GM18861 (cell line): ENCODE measurements around the gene SLC7A8.

ENCODE experiments used
- ATAC-seq: cut with Tn5 transposase; IDR thresholded peaks from one replicate; pipeline ENCODE4 v1.9.1; 2021; ENCODE audit not compliant: unreplicated experiment

Gene SLC7A8

DNA sequence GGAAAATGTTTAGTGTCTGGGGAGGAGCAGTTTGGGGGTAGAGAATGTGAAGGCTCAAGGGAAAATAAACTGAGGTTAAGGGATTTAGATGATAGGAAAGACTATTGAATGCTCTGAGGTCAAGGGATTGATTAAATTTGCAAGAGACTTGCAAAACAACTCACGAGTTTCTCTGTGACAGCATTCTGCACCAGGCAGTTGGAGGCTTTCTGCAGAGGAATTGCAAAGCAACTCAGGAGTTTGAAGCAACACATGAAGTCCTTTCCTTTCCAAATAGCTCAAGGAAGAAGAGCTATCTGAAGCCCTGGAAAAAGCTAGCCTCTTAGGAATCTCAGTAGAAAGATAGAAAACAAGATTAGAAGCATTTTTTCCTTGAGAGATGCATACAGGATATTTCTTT is 23.9 kb downstream of the SLC7A8 start:
- ATAC-seq, result no peak

DNA sequence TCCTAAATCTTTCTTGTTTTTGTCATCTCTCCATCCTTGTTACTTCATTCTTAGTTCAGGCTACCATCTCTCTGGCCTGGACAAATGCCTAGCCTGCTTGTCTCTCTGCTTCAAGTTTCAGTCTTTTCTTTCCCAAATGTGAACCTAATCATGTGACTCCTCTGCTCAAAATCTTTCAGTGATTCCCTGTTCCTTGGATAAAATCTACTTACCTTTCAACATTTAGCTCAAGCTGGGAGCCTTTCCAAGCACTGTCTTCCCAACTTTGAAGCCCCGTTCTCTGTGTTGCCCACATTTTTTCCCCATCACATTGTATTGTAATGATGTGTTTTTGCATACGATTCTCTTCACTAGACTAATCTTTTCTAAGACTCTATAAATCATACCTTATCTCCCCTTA is 24.7 kb downstream of the SLC7A8 start:
- ATAC-seq, result no peak

DNA sequence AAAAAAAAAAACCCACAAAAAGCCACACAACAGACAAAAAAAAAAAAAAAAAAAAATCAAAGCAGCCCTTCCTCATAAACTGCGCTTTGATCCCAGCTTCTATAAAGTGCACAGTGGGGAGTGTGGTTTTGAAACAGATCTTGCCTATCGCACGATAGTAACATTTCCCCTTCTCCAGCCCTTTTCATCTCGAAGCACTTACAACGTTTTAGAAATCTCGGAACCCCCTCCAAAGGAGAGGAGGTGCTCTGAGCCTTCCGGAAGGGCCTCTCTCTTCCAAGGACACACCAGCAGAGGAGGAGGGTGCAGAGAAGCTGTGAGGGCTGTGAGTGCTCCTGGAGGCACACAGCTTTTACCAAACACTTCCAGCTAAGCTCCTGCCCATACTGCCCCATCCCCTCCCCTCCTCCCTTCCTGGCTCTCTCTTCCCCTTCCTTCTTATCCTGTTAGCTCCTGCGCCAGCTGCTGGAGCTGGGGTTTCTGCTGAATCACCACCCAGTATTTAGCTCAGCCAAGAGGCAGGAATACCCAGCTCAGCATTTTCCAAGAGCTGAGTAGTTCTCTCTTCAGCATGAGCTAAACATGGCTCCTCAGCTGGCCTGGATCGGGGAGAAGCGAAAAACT is 28.4 kb downstream of the SLC7A8 start:
- no peak for ATAC-seq

DNA sequence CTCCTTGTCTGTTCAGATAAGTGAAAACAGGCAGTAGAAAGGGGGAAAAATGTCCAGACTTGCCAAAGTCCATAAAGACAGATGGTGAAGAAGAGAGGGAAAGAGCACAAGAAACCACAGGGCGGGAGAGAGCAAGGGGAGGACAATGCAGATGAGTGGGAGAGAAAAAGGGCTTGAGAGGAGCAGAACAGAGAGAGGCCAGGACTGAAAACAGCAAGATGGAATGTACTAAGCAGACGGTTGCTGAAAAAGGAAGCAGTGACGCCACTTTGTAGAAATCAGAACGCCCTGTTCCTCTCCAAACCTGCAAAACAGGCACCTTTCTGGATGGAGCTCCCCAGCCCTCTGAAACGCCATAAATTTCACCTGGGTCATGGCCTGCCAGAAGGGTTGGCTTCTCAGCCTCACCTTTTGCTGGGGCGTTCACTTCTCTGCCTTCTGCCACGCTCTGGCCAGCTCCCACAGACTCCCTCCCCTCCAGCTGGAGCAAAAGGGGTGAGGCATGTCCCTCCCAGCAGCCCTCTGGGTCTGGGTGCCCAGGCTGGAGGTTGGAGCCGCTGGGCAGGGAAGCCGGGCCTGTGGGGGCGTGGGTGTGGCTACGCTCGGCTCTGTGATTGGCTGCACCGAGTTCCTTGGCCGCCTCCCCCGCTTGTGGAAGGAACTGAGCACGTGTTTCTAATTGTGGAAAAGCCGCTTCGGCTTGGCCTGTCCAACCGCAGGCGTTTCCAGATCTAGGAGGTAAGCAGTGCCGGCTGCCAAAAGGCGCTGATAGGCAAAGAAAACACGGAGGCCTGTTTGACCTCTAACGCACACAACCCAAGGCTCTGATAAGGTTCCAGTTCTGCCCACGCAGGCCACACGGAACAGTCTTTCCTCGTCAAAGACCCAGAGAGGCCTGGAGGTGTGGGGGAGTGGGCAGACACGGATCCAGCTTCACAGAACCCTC is 29.3 kb downstream of the SLC7A8 start:
- no peak for ATAC-seq

DNA sequence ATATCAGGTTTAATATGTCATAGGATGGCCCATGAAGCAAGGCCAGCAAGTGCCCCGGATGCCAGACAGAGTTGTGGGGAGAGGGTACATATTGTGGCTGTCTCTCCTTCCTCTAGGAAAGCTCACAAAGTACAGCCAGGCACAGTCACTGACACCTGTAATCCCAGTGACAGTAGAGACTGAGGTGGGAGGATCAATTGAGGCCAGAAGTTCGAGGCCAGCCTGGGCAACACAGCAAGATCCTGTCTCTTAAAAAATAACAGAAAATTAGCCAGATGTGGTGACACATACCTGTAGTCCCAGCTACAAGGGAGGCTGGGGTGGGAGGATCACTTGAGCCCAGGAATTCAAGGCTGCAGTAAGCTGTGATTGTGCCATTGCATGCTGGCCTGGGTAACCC is 32.1 kb downstream of the SLC7A8 start:
- ATAC-seq, result no peak

DNA sequence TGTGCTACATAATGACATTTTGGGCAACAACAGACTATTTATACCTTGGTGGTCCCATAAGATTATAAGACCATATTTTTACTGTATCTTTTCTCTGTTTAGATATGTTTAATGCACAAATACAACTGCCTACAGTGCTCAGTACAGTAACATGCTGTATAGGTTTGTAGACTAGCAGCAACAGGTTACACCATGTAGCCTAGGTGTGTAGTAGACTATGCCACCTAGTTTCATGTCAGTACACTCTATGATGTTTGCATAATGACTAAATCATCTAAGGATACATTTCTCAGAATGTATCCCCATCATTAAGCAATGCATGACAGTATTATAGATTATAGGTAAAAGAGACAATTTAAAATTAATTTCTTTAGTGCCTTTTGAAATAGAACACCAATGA is 33.7 kb downstream of the SLC7A8 start:
- ATAC-seq, result no peak

DNA sequence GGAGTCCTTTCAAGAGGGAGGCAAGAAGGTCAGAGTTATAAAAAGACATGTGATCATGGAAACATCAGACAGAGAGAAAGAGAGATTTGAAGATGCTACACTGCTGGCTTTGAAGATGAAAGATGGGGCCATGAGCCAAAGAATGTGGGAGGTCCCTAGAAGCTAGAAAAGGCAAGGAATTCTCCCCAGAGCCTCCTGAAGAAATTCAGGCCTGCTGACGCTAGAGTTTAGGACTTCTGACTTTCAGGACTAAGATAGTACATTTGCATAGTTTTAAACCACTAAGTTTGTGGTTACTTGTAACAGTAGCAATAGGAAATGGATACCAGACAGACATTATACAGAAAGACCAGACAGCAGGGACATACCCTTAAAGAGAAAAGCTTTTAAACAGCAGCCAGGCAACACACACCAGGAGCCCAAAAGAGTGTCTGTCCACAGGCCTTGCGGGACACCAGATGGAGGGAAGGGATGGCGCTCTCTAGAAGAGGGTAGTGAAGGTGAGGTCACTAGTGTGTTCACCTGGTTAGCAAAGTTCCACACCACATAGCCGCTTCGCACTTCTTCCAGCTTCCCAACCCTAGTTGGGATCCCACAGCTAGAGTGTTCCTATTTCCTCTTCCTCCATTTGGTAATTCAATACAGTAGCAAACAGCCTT is 34.7 kb downstream of the SLC7A8 start:
- no peak for ATAC-seq

DNA sequence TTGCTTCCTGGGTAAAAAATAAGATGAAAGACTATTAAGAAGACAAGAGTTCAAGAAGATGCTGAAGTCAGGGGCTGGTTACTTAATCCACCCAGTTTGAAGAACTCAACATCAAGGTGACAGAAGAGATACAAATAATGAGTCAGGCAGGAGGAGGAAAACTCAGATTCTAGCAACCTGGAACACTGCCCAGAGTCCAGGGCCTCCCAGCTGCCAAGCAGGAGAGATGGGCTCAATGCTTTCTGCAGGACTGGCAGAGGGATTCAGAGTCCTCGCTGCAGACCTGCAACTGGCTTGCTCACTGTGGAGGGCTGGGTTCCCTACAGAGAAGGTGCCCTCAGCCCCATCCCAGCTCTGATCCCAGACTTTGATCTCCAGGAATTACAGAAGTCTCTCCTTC is 35.8 kb downstream of the SLC7A8 start:
- no peak for ATAC-seq

DNA sequence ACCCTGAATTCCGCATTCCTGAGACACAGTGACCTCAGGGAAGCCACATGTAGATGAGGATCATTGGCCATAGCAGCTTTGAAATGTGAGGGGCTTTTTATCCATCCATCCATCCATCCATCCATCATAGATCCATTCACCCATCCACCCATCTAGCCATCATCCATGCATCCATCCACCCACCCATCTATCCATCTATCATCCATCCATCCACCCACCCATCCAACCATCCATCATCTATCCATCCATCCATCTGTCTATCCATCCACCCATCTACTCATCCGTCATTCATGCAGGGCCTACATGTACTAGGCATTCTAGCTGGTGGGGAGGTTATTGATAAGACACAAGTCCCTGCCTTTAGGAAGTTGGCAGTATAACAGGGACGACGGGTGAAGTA is 36.5 kb downstream of the SLC7A8 start:
- ATAC-seq, result no peak

DNA sequence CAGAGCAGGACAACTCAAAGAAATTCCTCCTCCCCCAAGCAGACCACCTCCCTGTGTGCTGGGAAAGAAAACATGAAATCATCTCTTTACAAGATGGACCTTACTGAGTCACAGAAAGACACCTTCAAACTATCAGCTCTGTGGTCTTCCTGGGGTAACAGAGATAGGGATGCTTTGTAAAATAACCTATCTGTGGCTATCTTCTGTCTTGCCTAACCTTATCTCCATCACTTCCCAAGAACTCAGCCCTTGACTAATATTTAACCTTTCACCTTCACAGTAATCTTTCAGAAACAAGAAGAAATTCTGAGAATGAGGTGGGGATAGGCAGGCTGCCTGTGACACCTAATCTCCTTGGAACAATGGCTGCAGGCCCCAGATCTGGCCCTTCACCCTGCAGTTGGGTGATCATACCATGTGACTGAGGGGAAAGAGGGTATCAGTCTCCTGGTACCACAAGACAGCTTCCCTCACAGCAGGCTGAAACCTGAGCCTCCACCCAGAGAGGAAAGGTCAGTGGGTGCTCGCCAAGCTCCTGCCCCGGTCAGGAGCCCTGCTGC is 37.0 kb downstream of the SLC7A8 start:
- no peak for ATAC-seq

DNA sequence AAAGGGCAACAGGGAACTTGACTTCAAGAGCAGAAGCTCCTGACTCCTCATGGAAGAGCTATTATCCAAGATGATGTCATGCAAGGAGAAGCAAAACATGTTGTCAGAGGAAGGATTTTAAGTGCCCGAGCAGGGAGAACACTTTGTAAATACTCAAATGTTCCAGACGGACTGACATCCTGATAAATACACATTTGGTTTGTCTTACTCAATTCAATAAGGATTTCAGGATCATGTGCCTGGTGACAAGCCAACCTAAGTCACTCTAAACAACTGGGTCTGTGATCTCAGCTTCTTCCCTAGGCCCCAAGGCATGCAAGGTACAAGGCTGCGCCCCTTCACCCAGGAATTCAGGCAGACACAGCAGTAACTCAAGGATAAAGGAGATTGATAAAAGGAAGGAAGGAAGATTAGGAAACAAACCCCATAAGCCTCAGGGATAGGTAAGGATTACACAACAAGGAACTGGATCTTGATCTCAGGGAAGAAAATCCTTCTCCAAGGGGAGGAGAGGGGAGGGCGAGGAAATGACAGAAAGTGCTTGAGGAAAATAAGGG is 37.6 kb downstream of the SLC7A8 start:
- ATAC-seq, result no peak

DNA sequence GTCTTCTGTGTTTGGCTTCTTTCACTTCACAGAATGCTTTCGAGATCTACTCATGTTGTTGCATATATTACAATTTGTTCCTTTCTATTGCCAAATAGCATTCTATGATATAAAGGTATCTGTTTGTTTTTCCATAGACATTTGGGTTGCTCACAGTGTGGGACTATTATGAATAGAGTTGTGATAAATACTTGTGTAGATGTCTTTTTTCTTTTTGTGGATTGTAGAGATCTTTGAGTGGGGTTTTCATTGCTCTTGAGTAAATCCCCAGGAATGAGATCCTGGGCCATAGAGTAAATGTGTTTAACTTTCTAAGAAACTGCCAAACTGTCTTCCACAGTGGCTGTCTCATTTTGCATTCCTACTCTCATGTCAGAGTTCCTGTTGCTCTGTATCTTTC is 39.5 kb downstream of the SLC7A8 start:
- no peak for ATAC-seq

DNA sequence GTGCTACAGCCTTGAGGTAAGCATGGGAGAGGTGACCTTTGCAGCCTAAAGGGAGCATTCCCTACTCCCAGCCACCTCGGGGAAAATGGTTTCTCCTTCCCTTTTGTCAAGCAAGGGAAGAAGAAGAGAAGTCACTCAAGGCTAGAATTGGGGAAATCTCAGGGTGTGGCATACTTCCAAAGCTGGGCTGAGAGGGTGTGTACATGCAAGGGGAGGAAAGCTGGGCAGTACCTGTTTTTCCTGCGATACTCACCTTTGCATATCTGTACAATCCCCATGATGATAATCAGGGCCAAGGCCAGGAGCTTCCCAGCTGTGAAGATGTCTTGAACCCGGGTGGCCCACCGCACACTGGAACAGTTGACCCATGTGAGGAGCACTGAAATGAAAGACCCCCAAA is 40.6 kb downstream of the SLC7A8 start:
- ATAC-seq, result no peak

DNA sequence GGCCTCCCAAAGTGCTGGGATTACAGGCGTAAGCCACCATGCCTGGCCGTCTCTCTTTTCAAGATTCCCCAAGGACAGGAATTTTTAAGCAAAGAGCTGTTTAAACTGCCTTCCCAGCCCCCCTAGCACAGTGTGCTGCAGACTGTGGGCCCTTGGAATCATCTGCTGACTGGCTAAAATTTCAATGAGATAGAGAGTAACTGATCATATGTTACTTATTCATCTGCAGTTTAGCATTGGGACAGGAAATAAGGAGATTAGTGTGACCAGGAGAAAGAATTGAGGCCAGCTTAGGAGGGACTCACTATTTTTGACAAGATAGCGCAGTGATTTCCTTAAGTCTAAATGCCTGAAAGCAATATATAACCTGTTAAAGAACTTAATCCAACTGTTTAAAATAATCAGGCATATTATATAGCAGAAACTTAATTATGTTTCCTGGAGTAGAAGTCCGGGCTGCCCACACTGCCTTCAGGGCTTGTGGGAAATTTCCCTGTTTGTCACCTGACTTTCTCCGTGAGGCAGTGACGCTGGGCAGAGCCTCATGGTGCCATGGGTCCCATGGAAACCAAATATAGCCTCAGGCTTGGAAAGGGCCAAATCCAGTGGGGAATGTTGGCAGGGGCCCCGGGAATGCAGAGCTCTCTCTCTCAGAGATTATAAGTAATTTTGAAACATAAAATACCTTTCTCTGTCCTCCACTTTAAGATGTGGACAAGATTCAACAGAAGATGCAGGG is 41.6 kb downstream of the SLC7A8 start:
- no peak for ATAC-seq

DNA sequence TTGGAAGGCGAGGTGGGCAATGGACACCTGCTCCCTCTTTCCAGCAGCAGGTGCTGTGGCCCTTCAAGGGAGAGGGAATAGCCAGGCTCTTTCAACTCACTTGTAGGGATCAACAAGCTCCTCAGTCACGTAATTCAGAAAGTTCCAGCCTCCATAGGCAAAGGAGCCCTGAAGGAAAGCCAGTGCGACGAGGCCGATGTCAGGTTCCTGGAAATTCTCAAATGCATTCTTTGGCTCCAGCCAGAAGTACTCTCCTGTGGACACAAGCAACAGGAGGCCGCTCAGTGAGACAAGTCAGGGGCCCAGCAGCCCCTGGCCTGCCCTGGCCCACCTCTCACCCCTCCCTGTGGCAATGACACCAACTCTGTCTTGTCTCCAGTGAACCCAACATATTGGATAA is 43.1 kb downstream of the SLC7A8 start:
- ATAC-seq, result no peak

DNA sequence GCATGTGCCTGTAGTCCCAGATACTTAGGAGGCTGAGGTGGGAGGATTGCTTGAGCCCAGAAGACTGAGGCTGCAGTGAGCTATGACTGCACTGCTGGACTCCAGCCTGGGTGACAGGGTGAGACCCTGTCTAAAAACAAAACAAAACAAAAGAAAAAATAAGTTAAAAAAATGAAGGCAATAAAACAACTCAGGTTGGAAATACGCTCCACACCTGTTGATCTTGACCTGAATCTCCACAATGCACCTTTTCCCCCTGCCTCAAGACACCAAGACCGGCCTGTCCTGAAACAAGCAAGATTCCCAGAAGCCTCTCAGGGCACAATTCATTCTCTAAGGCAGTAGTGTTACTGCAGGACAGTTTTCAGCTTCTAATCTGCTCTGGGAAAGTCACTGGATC is 43.6 kb downstream of the SLC7A8 start:
- ATAC-seq, result no peak

DNA sequence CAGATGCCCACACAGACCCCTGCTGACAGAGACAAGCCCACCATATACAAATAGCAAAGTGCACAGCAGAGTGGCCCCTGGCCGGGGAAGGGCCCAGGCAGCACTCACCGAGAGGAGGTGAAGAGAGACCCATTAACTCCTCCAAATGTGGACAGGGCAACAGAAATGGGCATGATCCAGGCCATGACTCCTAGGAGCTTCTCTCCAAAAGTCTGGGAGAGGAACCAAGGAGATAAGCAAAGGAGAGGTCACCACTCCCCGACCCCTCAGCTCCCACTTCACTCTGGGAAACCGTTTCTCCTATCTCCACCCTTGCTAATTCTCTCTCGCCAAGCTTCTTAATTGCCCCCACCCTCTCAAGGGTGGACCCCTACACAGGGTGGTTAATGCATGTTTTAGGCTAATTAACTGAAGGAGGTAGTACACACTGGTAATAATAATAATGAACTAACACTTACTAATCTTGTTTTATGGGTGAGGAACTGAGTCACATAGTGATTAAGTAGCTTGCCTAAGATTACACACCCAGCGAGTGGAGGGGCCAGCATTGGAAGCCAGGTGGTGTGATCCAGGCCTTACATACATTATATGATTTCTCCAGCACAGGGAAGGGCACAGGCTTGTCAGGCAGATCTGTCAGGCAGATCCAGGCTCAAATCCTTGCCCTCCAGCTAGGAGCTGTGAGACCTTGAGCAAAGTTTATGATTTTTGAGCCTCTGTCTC is 45.5 kb downstream of the SLC7A8 start:
- no peak for ATAC-seq

DNA sequence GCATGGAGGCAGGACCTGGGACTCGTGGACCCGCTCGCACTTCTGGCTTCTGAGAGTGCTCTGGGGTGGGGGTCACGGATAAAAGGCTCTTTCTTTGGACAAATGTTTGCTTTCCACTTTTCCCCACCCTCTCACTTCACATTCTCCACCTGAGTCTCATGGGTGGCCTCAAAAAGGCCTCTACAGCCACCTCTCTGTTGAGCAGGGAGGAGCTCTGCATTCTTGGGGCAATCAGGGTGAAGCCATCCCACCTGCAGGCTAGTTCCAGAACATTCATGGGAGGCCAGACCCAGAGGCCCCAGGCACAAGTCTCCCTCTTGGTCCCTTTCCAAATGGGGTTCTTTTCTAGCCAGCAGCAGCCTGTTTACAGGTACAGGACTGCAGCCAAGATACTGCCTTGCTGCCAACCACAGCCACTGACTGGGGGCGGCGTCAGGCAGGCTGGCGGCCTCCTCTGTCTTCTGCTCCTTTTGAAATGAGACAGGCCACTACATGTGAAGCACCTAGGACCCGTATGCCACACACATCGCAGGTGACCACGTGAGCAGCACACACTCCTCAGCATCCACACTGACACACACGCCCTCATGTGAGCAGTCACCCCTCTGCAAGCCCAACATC is 46.2 kb downstream of the SLC7A8 start:
- ATAC-seq, result no peak

DNA sequence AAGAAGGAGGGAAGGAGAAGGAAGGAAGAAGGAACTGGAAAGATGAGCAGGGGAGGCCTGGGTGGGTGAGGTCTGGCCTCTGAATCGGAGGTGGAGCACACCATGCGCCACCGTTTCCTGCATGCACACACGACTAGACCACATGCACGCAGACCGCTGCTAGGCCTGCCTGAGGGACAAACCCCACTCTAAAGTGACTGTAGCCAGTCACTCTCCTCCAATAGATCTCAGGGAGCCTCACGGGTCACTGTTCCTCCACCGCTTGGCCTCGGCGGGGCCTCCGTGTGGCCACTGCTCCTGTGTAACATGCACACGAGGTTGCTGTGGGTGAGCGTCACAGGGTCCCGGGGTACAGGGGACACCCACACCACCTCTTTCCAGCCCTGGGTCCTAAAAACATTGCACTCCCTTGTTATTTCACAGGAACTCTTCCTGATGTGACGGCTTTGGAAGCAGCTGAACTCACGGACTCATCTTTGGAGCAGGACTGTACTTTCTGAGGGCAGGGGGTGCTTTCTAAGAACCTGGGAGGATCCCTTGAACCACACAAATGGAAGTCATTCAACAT is 46.8 kb downstream of the SLC7A8 start:
- no peak for ATAC-seq
